HepG2 (cell line): ENCODE data around the gene LIN28A. TPM values are rescaled to one million over a fixed set of nuclear protein-coding genes. Genes with fewer than 3 reads are reported as not detected.

Source experiments
- ATAC-seq: fragments of 200-7000 bp; cut with Tn5 transposase; 3 replicates; pipeline ENCODE4 v1.9.1; 2020; ENCODE audit warnings: mild to moderate bottlenecking, moderate library complexity
- BruUV-seq: library from RNA; stranded (reverse); fragments of 400-500 nt; replicated peaks from 2 replicates; lab custom pipeline; 2021; lab: Mats Ljungman, UMichigan
- CTCF ChIA-PET: fragments of 300-600 bp; formaldehyde crosslinking; extraction: SDS; loops from one replicate; lab custom pipeline; 2021; ENCODE audit warnings: low total read pairs, inconsistent platforms, low intra/inter-chr PET ratio; lab: Yijun Ruan, JAX
- POLR2A ChIA-PET: fragments of 350-600 bp; sonication (Branson Sonifier 250); formaldehyde crosslinking; loops from one replicate; lab custom pipeline; 2020; ENCODE audit warnings: antibody characterized with exemption, inconsistent platforms; lab: Yijun Ruan, JAX
- DNase-seq: peaks from one replicate; pipeline ENCODE4 v3.0.0-alpha.2; 2015; ENCODE audit warnings: low spot score
- FAIRE-seq: peaks from 3 replicates; lab custom pipeline; 2011; peaks lifted over from hg19 to GRCh38; lab: Jason Lieb, UNC
- H2AFZ ChIP-seq: one replicate; pipeline ENCODE4 v1.6.1; 2011; ENCODE audit warnings: low read length, inconsistent platforms
- H3K27ac ChIP-seq: fragments of 300-600 bp; 3 replicates; pipeline ENCODE4 v1.8.0; 2011; ENCODE audit warnings: mixed run types, mild to moderate bottlenecking, mixed read lengths, low read length, inconsistent platforms; ENCODE audit not compliant: insufficient read depth; ENCODE audit errors: extremely low read length
- H3K27me3 ChIP-seq, 2 experiments: fragments of 200-600 bp in 1 of 2; 2 replicates in 1 of 2; 3 replicates in 1 of 2; pipeline versions ENCODE4 v1.6.0 to v1.8.0; 2011; ENCODE audit warnings: low read length in 2 of 2, mild to moderate bottlenecking in 2 of 2, moderate library complexity in 2 of 2, inconsistent platforms in 1 of 2; ENCODE audit not compliant: insufficient read depth in 2 of 2, control insufficient read depth in 1 of 2
- H3K36me3 ChIP-seq, 2 experiments: fragments of 200-600 bp in 1 of 2; replicated peaks in 1 of 2; 2 replicates in 1 of 2; 3 replicates in 1 of 2; pipeline versions ENCODE4 v1.5.1 to v1.8.0; 2011; ENCODE audit warnings: low read length in 2 of 2, inconsistent platforms in 1 of 2; ENCODE audit not compliant: insufficient read depth in 2 of 2, control insufficient read depth in 1 of 2
- H3K4me1 ChIP-seq: 2 replicates; pipeline ENCODE4 v1.5.1; 2012; ENCODE audit warnings: low read length, inconsistent platforms; ENCODE audit not compliant: insufficient read depth
- H3K4me2 ChIP-seq: 2 replicates; pipeline ENCODE4 v1.6.0; 2011; ENCODE audit warnings: low read depth, low read length, inconsistent platforms
- H3K4me3 ChIP-seq, 3 experiments: fragments of 200-600 bp in 1 of 3; sonication (generic), shearing (Covaris generic) in 1 of 3; replicated peaks in 1 of 3; 2 replicates each; pipeline ENCODE4 v1.5.1; 2011 to 2016; ENCODE audit warnings: low read length in 3 of 3, inconsistent platforms in 2 of 3, low read depth in 2 of 3, mild to moderate bottlenecking in 2 of 3, control low read depth in 1 of 3, mixed read lengths in 1 of 3; ENCODE audit not compliant: insufficient read depth in 1 of 3
- H3K79me2 ChIP-seq: one replicate; pipeline ENCODE4 v1.6.1; 2011; ENCODE audit warnings: low read length, inconsistent platforms; ENCODE audit not compliant: insufficient read depth
- H3K9ac ChIP-seq: 2 replicates; pipeline ENCODE4 v1.6.0; 2011; ENCODE audit warnings: mild to moderate bottlenecking, low read depth, low read length, inconsistent platforms; ENCODE audit not compliant: insufficient read depth
- H3K9me3 ChIP-seq: 2 replicates; pipeline ENCODE4 v1.5.1; 2012; ENCODE audit warnings: mild to moderate bottlenecking, low read length
- H4K20me1 ChIP-seq: 2 replicates; pipeline ENCODE4 v1.6.0; 2011; ENCODE audit warnings: inconsistent platforms, mild to moderate bottlenecking, low read length, moderate library complexity; ENCODE audit not compliant: insufficient read depth
- POLR2AphosphoS5 ChIP-seq: IDR thresholded peaks from 2 replicates; pipeline ENCODE4 v1.6.1; 2012; ENCODE audit warnings: low read depth, low read length
- WGBS: methylation state at CpG from one replicate; pipeline ENCODE4 v1.1.6; 2017; ENCODE audit warnings: low lambda C conversion rate; 5-methylcytosine and 5-hydroxymethylcytosine counted together
- in situ Hi-C: cut with HindIII; loops from 2 replicates; pipeline ENCODE4 v1.10.0; 2017; ENCODE audit warnings: low pct_unique_long_range_greater_than_20kb; ENCODE audit not compliant: extremely low pct_ligation_motif_present
- intact Hi-C: fragments of 100-400 bp; cut with micrococcal nuclease; formaldehyde crosslinking; loops from one replicate; pipeline ENCODE4 v1.10.0; 2022; ENCODE audit not compliant: unreplicated experiment
- polyA plus RNA-seq, 8 experiments: library from polyadenylated mRNA; depleted of rRNA in 3 of 8; stranded (reverse) in 7 of 8; unstranded in 1 of 8; fragments of >200 nt; fragmentation: Illumina TruSeq in 4 of 8; extraction: Trizol in 4 of 8; gene quantifications; 2 replicates each; pipeline versions ENCODE4 v1.2.1 to v1.2.3, GENCODE V29; 2011 to 2016; ENCODE audit warnings: low read depth in 4 of 8, missing spikeins in 1 of 8, mixed read lengths in 1 of 8; ENCODE audit not compliant: insufficient read depth in 1 of 8
- total RNA-seq, 5 experiments: library from RNA; depleted of rRNA; stranded (reverse); fragments of >200 nt; fragmentation: Illumina TruSeq; extraction: Trizol; gene quantifications; 2 replicates each; pipeline ENCODE4 v1.2.3, GENCODE V29; 2016; ENCODE audit warnings: low read depth in 1 of 5
- TF ChIP-seq, protein P1 (sequence below): sonication (generic); formaldehyde crosslinking; IDR thresholded peaks from 2 replicates; pipeline ENCODE4 v1.4.0; 2020; ENCODE audit warnings: missing genetic modification reagents

LIN28A gene
- total and polyA plus RNA-seq, 2 of the 13 experiments (the other 11 are each of a cell fraction or from before 2014, with no cell fraction given): not detected

DNA sequence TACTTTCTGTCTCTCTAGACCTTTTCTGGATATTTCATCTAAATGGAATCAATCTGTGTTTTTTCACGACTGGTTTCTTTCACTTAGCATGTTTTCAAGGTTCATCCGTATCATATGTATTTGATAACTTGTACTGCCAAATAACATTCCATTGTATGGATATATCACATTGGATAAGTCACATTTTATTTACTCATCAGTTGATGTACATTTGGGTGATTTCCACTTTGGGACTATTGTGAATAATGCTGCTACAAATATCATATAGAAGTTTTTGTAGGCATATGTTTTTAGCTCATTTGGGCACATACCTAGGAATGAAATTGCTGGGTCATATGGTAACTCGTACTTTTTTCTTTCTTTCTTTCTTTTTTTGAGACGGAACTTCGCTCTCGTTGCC, 68.4 kb downstream of the LIN28A start:
- FAIRE-seq: no peak
- Histone ChIP-seq H3K79me2 (peaks cover 9% of the 10 kb centered on the region), H3K36me3 (peaks cover 1 to 29% of the 10 kb centered on the region in 2 experiments), H4K20me1 (peaks cover 2% of the 10 kb centered on the region; the same call in 1 of the 2 replicates), H3K4me3 (no peak overlapping the region), H3K9ac (no peak overlapping the region), H3K4me2 (no peak overlapping the region), H2AFZ (no peak overlapping the region)
- no peak for DNase-seq
- CTCF ChIA-PET: no interaction called here
- BruUV-seq: no TSS peak
- intact Hi-C loops (no loop called here), in situ Hi-C loops (no loop called here)
- TF ChIP-seq POLR2AphosphoS5: 0 out of 2 replicates have a peak, but pooled peaks have one; percentile 5
- TF ChIP-seq, protein P1, sequence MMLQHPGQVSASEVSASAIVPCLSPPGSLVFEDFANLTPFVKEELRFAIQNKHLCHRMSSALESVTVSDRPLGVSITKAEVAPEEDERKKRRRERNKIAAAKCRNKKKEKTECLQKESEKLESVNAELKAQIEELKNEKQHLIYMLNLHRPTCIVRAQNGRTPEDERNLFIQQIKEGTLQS (CRISPR knock-in tag): no peak
- TF ChIP-seq, all 625 proteins: peak for 1
- 100% methylated on average over 6 of the region's 6 CpGs for WGBS
- ATAC-seq: no peak
- H3K27ac ChIP-seq: no peak overlapping the region
- POLR2A ChIA-PET: interaction anchor here (1.6 kb wide), 1 partner anchor 9 kb away, joined by 3 read pairs; no protein-coding TSS in a partner anchor
- peaks cover 27% of the 10 kb centered on the region for H3K4me1 ChIP-seq
- H3K27me3 ChIP-seq: no peaks in the 10 kb centered on the region
- no peaks in the 10 kb centered on the region for H3K9me3 ChIP-seq

Other genes starting within 250 kb of the LIN28A start
- not detected in 2 replicates for gene C1orf232, start 241.9 kb upstream of the LIN28A start, total RNA-seq (2016; rRNA removed; fragmentation: Illumina TruSeq; extraction: Trizol)
- gene C1orf232, start 241.9 kb upstream of the LIN28A start, polyA plus RNA-seq (2011; rRNA removed): not detected in 2 replicates
- gene ZNF593, start 240.9 kb upstream of the LIN28A start, total RNA-seq (2016; rRNA removed; fragmentation: Illumina TruSeq; extraction: Trizol): 55.8 and 59.3 TPM in 2 replicates
- 37.3 and 43.0 TPM in 2 replicates for gene ZNF593, start 240.9 kb upstream of the LIN28A start, polyA plus RNA-seq (2011; rRNA removed)
- not detected in 2 replicates for gene ZNF593OS, start 239.0 kb upstream of the LIN28A start, total RNA-seq (2016; rRNA removed; fragmentation: Illumina TruSeq; extraction: Trizol)
- not detected in 2 replicates for gene ZNF593OS, start 239.0 kb upstream of the LIN28A start, polyA plus RNA-seq (2011; rRNA removed)
- gene CNKSR1, start 233.3 kb upstream of the LIN28A start, total RNA-seq (2016; rRNA removed; fragmentation: Illumina TruSeq; extraction: Trizol): 1.5 and 3.4 TPM in 2 replicates
- 8.9 and 9.7 TPM in 2 replicates for gene CNKSR1, start 233.3 kb upstream of the LIN28A start, polyA plus RNA-seq (2011; rRNA removed)
- gene CATSPER4, start 220.2 kb upstream of the LIN28A start, total RNA-seq (2016; rRNA removed; fragmentation: Illumina TruSeq; extraction: Trizol): not detected in 2 replicates
- gene CATSPER4, start 220.2 kb upstream of the LIN28A start, polyA plus RNA-seq (2011; rRNA removed): not detected in 2 replicates
- gene CEP85, start 176.6 kb upstream of the LIN28A start, total RNA-seq (2016; rRNA removed; fragmentation: Illumina TruSeq; extraction: Trizol): 22.4 and 26.7 TPM in 2 replicates
- 16.1 and 16.9 TPM in 2 replicates for gene CEP85, start 176.6 kb upstream of the LIN28A start, polyA plus RNA-seq (2011; rRNA removed)
- 12.2 and 13.4 TPM in 2 replicates for gene SH3BGRL3, start 130.7 kb upstream of the LIN28A start, total RNA-seq (2016; rRNA removed; fragmentation: Illumina TruSeq; extraction: Trizol)
- 11.4 and 11.5 TPM in 2 replicates for gene SH3BGRL3, start 130.7 kb upstream of the LIN28A start, polyA plus RNA-seq (2011; rRNA removed)
- gene UBXN11, start 104.2 kb upstream of the LIN28A start, total RNA-seq (2016; rRNA removed; fragmentation: Illumina TruSeq; extraction: Trizol): 3.2 and 9.3 TPM in 2 replicates
- gene UBXN11, start 104.2 kb upstream of the LIN28A start, polyA plus RNA-seq (2011; rRNA removed): 10.3 and 10.4 TPM in 2 replicates
- not detected in 2 replicates for gene CD52, start 92.9 kb upstream of the LIN28A start, total RNA-seq (2016; rRNA removed; fragmentation: Illumina TruSeq; extraction: Trizol)
- gene CD52, start 92.9 kb upstream of the LIN28A start, polyA plus RNA-seq (2011; rRNA removed): 0.32 and 0.93 TPM in 2 replicates
- 0.39 and 1.3 TPM in 2 replicates for gene CRYBG2, start 56.7 kb upstream of the LIN28A start, total RNA-seq (2016; rRNA removed; fragmentation: Illumina TruSeq; extraction: Trizol)
- gene CRYBG2, start 56.7 kb upstream of the LIN28A start, polyA plus RNA-seq (2011; rRNA removed): 2.9 and 4.7 TPM in 2 replicates
- not detected in 2 replicates for gene ZNF683, start 38.1 kb upstream of the LIN28A start, total RNA-seq (2016; rRNA removed; fragmentation: Illumina TruSeq; extraction: Trizol)
- not detected in 2 replicates for gene ZNF683, start 38.1 kb upstream of the LIN28A start, polyA plus RNA-seq (2011; rRNA removed)
- gene DHDDS, start 21.5 kb downstream of the LIN28A start, total RNA-seq (2016; rRNA removed; fragmentation: Illumina TruSeq; extraction: Trizol): 26.5 and 28.3 TPM in 2 replicates
- gene DHDDS, start 21.5 kb downstream of the LIN28A start, polyA plus RNA-seq (2011; rRNA removed): 18.3 and 18.9 TPM in 2 replicates
- 343 and 366 TPM in 2 replicates for gene HMGN2, start 61.6 kb downstream of the LIN28A start, total RNA-seq (2016; rRNA removed; fragmentation: Illumina TruSeq; extraction: Trizol)
- 40.5 and 63.4 TPM in 2 replicates for gene HMGN2, start 61.6 kb downstream of the LIN28A start, polyA plus RNA-seq (2011; rRNA removed)
- gene RPS6KA1, start 118.9 kb downstream of the LIN28A start, total RNA-seq (2016; rRNA removed; fragmentation: Illumina TruSeq; extraction: Trizol): 24.0 and 24.2 TPM in 2 replicates
- gene RPS6KA1, start 118.9 kb downstream of the LIN28A start, polyA plus RNA-seq (2011; rRNA removed): 19.6 and 22.1 TPM in 2 replicates